ENCODE data around the gene CRACDL. TPM values are rescaled to one million over a fixed set of nuclear protein-coding genes. Genes with fewer than 3 reads are reported as not detected.

CRACDL gene
- total RNA-seq, 1 experiment from 2014 or later: not detected

DNA sequence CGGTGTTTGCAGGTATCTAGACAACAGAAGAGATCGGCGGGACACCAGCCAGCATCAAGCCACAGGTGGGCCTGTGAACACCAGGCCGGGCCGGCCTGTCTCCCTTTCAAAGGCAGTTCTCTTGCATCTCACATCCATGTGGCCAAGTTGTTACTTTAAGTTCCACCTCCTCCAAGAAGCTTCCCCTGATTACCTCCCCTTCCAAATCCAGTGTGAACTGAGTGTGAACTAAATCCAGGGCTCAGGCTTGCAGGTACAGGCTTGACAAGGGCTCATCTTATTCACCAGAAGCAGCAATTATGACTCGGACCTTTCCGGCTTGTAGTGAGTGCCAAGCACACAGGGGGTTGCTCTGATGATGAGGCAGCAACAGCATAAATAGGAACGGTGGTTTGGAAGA lies 3.9 kb downstream of the CRACDL start:
- Histone ChIP-seq H3K9me3 (no peaks in the 10 kb centered on the region), H3K4me3 (no peak overlapping the region), H3K27me3 (no peaks in the 10 kb centered on the region), H3K36me3 (no peaks in the 10 kb centered on the region)
- no peak for DNase-seq

DNA sequence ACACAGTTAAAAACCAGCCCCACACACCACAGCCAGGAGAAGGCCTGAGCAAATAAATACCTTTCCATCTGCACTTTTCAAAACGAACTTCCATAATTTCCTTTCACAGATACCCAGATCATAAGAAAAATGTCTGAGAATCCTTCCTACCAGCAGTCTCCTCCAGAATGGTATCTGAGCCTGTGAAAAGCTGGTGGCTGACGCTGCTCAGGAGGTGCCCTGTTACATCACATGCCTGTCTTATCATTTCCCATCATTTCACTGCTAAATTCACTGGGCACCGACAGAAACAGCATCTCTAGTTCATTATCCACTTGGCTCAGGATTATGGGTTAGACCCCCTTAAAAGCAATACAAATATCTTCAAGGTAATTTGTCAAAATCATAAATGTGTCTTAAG lies 4.4 kb downstream of the CRACDL start:
- no peaks in the 10 kb centered on the region for H3K27me3 ChIP-seq
- no peaks in the 10 kb centered on the region for H3K9me3 ChIP-seq
- no peaks in the 10 kb centered on the region for H3K36me3 ChIP-seq
- no peak overlapping the region for H3K4me3 ChIP-seq
- no peak for DNase-seq

DNA sequence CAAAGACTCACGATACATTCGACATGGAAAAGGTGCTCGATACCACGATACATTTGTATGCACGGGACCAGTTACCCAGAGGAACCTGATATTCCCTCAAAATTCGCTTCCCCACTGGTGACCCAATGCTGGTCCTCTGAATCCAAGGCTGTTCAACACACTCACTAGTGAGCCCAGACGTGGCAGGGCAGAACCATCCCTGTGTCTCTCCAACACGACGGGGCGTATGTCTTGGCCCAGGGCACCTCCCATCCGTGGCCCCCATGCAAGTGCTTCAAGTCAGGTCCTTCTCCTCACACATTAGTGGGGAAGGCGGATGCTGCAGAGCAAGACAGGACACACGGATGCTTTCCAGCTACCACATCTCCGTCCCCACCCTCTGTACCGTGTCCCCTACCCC lies 6.1 kb downstream of the CRACDL start:
- Histone ChIP-seq H3K27me3 (no peaks in the 10 kb centered on the region), H3K4me3 (no peak overlapping the region), H3K36me3 (no peaks in the 10 kb centered on the region), H3K9me3 (no peaks in the 10 kb centered on the region)
- DNase-seq: no peak

DNA sequence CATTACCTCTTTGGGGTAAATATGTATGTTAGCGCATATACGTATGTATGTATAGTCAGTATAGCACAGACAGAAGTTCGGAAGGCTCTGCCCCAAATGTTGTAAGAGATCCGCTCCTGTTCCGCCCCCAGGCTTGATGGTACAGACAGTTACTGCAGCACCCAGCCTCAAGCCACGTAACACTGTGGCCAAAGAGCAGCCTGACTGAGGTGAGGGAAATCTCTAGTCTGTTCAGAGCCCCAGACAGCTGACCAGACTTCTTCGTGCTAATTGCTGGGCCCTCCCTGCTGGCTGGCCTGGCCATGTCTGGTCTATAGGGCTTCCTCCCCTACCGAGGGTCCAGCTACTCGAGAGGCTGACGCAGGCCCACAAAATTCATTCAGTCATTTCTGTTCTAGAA lies 7.8 kb downstream of the CRACDL start:
- Histone ChIP-seq H3K36me3 (no peaks in the 10 kb centered on the region), H3K9me3 (peaks cover 3% of the 10 kb centered on the region; the same call in 1 of the 2 replicates), H3K27me3 (no peaks in the 10 kb centered on the region), H3K4me3 (no peak overlapping the region)
- DNase-seq: no peak

DNA sequence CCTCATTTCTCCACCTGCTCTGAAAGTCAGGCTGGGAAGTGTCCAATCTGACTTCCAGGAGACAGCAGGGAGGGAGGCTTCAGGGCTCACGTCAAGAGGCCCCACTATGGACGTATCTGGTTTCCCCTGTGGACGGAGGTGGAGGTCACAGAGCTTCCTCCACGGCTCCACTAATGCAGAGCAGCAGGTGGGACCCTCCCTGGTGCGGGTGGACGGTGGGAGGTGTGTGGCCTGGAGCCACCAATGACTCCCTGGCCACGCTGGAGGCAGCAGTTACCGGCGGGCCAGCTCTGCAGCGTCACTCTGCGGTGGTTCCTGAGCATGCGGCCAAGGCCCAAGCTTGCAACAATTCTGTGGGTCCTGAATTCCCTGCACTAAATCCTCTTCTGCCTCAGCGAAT lies 9.0 kb downstream of the CRACDL start:
- no peak for DNase-seq
- H3K27me3 ChIP-seq: no peaks in the 10 kb centered on the region
- H3K36me3 ChIP-seq: no peaks in the 10 kb centered on the region
- H3K4me3 ChIP-seq: no peak overlapping the region
- H3K9me3 ChIP-seq: peaks cover 3% of the 10 kb centered on the region; the same call in 1 of the 2 replicates

DNA sequence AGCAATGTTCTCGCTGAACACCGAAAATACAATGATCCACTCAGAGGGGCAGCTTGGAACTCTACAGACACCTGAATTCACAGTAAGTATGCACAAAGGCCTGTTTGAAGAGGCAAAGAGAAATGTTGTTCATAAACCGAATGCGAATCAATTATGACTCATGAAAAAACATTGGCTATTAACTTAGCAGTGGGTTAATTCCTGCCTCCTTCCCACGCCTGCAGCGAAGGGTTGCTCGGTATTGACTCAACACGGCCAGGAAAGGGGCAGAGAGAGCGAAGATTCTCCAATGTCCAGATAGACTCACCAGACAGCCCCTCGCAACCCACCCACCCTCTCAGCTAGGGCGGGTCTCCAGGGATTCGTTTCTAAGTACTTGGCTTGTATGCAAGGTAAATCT lies 9.4 kb downstream of the CRACDL start:
- Histone ChIP-seq H3K36me3 (no peaks in the 10 kb centered on the region), H3K27me3 (no peaks in the 10 kb centered on the region), H3K4me3 (no peak overlapping the region), H3K9me3 (peaks cover 3% of the 10 kb centered on the region; the same call in 1 of the 2 replicates)
- no peak for DNase-seq

DNA sequence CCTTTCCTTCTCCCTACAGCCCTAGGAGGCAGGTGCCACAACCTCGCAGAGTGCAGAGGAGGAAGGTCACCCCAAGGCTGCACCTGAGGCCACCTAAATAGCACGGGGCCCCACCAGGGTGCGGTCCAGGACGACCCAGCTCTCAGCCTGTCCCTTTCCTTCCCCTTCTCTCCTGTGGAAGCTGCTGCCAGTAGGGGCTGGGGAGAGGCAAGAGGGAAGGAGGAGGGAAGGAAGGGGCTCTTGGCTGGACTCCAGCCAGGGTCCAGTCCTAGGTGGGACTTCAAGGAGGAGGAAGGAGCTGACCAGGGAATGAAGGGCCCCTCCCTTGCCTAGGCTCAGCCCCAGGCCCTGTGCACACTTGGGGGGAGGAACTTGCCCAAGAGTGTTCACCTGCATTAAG lies 11.1 kb downstream of the CRACDL start:
- Histone ChIP-seq H3K4me3 (no peak overlapping the region), H3K9me3 (peaks cover 3% of the 10 kb centered on the region; the same call in 1 of the 2 replicates), H3K27me3 (no peaks in the 10 kb centered on the region), H3K36me3 (no peaks in the 10 kb centered on the region)
- no peak for DNase-seq

DNA sequence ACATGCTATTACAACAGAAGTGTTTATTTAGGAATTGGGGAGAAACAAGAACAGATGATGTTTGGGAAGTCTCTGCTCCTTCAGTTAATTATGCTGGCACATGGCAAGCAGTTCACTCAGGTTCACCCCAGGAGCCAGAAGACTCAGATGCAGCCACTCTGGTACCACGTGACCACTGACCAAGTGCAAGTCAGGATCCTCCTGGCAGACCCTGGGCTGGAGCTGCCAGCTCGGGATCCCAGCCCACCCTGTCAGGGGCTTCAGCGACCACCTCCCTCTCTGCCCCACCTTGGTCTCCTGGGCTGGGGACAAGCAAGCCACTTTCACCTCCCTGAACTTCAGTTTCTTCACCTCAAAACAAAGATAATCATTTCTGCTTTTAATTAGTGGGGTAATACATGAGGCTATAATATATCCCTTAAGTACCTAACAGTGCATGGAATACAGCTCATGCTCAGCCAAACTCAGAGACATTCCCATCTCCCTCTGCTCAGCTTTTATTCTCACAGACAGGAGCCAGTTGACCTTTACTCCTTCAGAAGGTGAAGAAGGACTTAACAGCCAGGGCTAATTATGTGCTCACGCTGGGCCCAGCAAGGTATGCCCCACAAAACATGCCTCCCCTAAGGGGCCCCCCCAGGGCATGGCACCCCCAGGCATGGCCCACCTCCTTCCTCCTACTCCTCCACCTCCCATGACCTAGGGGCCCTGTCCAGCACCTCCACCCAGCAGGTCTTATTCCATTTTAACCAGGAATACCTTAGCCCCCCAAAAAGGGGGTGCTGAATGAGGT lies 11.8 kb downstream of the CRACDL start:
- DNase-seq: no peak
- Histone ChIP-seq H3K27me3 (no peaks in the 10 kb centered on the region), H3K36me3 (no peaks in the 10 kb centered on the region), H3K9me3 (peaks cover 3% of the 10 kb centered on the region; the same call in 1 of the 2 replicates), H3K4me3 (no peak overlapping the region)

DNA sequence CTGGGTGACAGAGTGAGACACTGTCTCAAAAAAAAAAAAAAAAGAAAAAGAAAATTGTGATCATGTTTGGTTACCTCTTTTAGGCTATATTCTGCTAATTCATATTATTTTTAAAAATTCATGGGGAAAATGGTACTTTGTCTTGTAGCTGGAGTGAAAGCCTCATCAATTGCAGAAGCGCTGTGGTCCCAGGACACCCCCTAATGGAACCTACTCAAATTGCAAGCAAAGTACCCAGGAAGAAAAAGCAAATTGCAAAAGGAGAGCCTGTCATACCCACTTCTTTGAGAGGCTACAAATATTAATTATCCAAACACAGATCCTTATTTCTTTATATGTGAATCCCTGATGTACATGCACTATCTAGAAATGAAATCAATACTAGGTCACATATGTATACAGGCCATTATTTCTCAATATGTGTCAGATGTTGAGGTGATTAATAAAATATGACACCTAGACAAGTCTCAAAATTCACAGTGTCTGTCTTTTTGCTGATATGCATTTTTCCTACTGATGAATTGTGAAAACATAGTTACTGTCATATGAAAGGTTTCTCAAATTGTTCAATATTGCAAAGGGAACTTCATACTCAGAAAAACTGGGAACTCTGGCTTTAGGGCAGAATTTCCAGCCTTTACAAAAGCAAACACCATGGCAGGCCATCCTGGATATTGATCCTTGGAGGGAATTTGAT lies 12.6 kb downstream of the CRACDL start:
- DNase-seq: no peak
- Histone ChIP-seq H3K36me3 (no peaks in the 10 kb centered on the region), H3K4me3 (no peak overlapping the region), H3K9me3 (peaks cover 6% of the 10 kb centered on the region), H3K27me3 (no peaks in the 10 kb centered on the region; the same call in 1 of the 2 replicates)

DNA sequence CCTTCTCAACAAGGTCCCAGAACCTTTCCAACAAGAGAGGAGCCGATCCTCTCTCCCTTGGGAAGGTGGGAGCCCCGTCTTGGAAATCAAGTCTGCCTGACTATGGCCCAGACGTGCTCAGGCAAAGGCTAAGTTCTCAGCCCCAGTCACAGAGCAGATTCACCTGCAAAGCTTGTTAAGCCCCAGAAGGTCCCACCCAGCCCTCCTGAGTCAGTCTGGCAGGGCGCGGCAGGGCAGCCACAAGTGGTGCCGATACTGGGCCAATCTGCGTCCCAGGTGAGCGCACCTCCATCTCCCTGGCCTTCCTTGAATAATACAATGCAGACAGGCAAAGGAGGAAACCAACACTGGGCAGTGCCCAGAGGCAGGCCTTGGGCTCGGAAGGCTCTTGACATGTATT lies 15.0 kb downstream of the CRACDL start:
- no peaks in the 10 kb centered on the region for H3K36me3 ChIP-seq
- no peak for DNase-seq
- peaks cover 6% of the 10 kb centered on the region for H3K9me3 ChIP-seq
- no peak overlapping the region for H3K4me3 ChIP-seq
- H3K27me3 ChIP-seq: no peaks in the 10 kb centered on the region; the same call in 1 of the 2 replicates

DNA sequence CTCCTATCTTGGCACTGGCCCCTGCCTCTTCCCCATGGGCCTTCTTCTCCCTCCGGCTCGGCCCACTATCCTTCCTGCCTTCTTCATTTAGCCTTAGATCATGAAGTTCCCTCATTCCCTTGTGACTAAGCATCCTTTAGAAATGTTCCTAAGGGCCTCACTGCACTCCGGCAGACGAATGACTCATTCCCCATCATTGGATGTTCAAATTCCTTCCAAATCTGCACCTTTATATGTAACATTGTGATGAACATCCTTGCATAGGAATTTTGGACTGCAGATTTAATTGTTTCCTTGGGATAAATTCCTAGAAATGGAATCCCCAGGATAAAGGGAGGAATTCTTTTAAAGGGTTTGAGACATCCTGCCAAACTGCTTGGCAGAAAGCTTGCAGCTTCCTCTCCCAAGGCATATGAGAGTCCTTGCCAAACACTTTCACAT lies 19.0 kb downstream of the CRACDL start:
- DNase-seq: peak; percentile 71
- Histone ChIP-seq H3K9me3 (peaks cover 3% of the 10 kb centered on the region), H3K4me3 (no peak overlapping the region), H3K36me3 (no peaks in the 10 kb centered on the region), H3K27me3 (no peaks in the 10 kb centered on the region; the same call in 1 of the 2 replicates)

DNA sequence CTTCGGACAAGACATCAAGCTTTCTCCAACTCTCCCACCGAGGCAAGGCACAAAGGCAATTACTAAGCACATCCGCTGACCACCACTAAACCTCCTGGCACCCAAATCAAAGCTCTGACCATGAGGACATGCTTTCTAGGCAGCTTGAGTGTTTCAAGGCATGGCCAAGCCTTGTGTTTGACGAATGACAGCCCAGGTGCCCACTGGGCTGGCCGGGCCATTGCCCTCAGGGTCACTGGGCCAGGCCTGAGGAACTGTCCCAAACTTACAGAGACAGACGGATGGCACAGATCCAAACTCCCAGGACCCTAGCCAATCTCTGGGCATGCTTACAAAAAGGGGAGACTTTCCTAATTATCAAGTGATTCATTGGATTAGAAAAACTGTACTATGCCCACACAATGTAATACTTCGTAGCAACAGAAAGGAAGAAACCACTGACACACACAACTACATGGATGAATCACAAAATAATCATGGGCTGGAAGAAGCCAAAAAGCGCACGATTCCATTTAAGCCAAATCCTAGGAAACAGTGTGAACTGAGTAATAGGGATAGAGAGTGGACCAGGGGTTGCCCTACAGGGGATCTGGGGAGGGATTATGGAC lies 20.2 kb downstream of the CRACDL start:
- Histone ChIP-seq H3K36me3 (no peaks in the 10 kb centered on the region), H3K9me3 (peaks cover 3% of the 10 kb centered on the region), H3K27me3 (no peaks in the 10 kb centered on the region; the same call in 1 of the 2 replicates), H3K4me3 (no peak overlapping the region)
- DNase-seq: peak; percentile 56

DNA sequence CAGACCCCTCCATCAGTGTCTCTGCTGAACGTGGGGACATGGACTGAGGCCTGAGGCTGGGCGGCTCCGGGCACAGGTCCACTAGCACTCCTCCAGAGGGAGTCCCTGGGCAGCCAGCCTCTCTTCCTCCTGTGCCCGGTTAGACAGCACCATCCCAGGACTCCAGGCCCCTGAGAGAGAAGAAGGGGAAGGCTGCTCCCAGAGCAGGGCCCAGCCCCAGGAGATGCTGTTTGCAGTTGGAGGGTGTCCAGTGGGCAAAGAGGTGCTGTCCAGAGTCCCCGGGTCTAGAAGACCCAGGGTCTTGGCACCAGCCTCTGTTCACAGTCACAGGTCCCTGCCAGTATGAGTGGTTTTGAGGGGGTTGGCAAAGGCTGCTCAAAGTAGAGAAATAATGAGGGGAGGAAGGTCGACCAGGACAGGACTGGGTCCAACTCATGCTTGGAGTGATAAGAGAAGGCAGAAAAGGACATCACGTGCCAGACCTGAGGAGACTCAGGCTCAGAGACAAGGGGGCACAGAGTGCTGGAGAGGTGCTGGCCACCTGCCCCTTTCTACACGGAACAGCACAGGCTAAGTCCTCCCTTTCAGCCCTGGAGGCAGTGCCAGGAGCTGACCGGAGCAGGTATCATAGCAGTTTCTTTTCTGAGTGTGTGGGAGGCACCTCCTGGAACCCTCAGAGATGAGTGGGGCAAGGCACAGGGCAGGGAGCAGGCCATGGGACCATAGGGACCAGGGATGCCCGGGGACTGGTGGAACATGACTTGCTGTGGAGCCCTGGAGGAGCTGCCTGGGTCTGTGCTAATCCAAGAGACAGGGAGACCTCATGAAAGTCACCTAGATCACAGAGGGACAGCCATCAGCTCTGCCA lies 21.1 kb downstream of the CRACDL start:
- H3K9me3 ChIP-seq: peaks cover 3% of the 10 kb centered on the region
- no peak for DNase-seq
- H3K4me3 ChIP-seq: no peak overlapping the region
- no peaks in the 10 kb centered on the region for H3K36me3 ChIP-seq
- no peaks in the 10 kb centered on the region; the same call in 1 of the 2 replicates for H3K27me3 ChIP-seq

DNA sequence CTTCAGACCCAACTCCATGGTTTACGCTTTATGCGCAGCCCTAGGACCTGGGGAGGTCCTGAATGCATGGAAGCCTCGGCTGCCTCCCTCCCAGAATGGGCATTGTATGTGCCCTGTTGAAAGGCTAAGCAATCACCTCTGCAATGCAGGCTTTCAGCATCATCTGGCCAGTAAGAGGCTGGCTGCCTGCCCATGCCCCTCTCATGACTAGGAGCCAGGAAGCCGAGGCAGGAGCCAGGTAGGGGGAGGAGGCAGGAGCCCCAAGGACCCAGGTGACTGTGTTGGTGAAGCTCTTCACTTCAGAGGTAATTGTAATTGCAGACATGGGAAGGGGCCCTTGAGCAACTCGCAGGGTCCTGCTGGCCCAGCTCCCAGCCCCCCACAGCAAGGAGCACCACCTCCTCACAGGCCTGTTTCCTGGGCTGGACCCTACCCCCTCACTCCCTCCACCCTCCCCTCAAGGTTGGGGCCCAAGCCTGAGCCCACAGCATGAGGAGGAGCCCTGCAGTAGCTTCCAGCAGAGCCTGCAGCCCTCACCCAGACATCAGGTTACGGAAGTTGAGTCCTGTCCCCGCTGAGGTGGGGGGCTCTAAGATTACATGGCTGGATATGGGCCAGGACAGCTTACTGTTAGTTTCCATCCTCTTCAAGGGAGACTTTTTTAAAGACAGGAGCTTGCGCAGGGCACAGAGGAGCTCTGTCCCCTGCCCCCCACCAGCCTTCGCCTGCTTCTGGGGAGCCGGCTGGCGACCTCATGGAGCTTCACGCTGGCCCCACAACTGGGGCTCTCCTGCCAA lies 21.9 kb downstream of the CRACDL start:
- peaks cover 3% of the 10 kb centered on the region for H3K9me3 ChIP-seq
- no peak for DNase-seq
- no peaks in the 10 kb centered on the region; the same call in 1 of the 2 replicates for H3K27me3 ChIP-seq
- no peak overlapping the region for H3K4me3 ChIP-seq
- no peaks in the 10 kb centered on the region for H3K36me3 ChIP-seq

DNA sequence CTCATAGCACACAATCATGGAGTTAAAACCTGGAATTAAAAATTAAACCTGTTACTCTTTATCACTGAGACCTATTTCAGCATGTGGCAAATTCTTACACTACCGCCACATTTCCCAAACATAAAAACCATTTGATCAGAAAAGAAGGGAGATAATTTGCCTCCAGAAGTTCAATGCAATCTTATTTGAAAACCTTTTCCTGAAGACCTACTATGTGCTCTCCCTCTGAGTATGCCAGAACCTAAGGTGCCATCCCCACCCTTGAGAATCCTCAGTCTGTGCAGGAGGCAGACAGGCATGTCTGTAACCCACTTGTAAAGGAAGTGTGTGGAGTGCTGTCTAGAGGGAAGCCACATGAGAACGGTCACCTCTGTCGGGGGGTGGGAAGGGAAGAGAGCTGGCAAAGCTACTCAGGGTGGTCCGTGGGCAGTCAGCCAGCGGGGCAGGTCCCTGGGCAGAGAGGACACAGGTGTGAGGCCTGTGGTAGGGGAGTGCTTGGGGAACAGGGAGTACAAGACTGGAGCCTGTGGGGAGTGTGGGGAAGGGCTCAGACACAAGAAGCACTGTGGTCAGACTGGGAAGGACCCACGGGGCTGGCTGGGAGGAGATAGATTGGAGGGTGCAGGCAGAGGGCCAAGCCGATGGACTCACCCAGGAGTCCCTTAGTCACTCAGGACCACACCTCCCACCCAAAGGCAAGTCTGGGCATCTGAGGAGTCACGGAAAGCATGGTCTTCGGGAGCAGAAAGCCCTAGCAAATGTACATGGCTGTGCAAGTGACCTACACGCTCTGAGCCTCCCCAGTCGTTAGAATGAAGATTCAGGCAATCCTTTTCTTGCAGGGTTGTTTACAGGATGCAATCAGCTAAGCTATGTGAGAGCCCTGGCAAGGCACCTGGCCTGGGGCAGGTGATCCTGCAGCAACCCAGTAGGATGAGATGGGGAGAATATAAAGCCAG lies 22.8 kb downstream of the CRACDL start:
- no peaks in the 10 kb centered on the region for H3K9me3 ChIP-seq
- H3K4me3 ChIP-seq: no peak overlapping the region
- peak; percentile 66 for DNase-seq
- H3K36me3 ChIP-seq: no peaks in the 10 kb centered on the region
- no peaks in the 10 kb centered on the region for H3K27me3 ChIP-seq
